Measurements from ENCODE around the gene VWF.

VWF gene

GRCh38 chr12:6066651-6067050 is 57.8 kb downstream of the VWF start:
- TF ChIP-seq, protein P1, sequence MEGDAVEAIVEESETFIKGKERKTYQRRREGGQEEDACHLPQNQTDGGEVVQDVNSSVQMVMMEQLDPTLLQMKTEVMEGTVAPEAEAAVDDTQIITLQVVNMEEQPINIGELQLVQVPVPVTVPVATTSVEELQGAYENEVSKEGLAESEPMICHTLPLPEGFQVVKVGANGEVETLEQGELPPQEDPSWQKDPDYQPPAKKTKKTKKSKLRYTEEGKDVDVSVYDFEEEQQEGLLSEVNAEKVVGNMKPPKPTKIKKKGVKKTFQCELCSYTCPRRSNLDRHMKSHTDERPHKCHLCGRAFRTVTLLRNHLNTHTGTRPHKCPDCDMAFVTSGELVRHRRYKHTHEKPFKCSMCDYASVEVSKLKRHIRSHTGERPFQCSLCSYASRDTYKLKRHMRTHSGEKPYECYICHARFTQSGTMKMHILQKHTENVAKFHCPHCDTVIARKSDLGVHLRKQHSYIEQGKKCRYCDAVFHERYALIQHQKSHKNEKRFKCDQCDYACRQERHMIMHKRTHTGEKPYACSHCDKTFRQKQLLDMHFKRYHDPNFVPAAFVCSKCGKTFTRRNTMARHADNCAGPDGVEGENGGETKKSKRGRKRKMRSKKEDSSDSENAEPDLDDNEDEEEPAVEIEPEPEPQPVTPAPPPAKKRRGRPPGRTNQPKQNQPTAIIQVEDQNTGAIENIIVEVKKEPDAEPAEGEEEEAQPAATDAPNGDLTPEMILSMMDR (IDR thresholded peaks at IDR 0.05; ENCODE audit: low read depth, low read length, missing control alignments) = no peak
- no peak for DNase-seq (ENCODE audit: low read depth)
- H3K4me3 ChIP-seq (ENCODE audit: low read depth, low read length) = no peak overlapping the region

- no peak for DNase-seq (ENCODE audit: low read depth)
- no peak overlapping the region for H3K4me3 ChIP-seq (ENCODE audit: low read depth, low read length)
Measured at GRCh38 chr12:6065863-6066199, 58.6 kb downstream of the VWF start.

GRCh38 chr12:6065131-6065862 is 59.2 kb downstream of the VWF start:
- TF ChIP-seq, protein P1 (IDR thresholded peaks at IDR 0.05; ENCODE audit: low read depth, low read length, missing control alignments) = no peak
- no peak for DNase-seq (ENCODE audit: low read depth)
- H3K4me3 ChIP-seq (ENCODE audit: low read depth, low read length) = no peak overlapping the region

More at GRCh38 chr12:6065863-6066199, 58.6 kb downstream of the VWF start:
- TF ChIP-seq, protein P1 (IDR thresholded peaks at IDR 0.05; ENCODE audit: low read depth, low read length, missing control alignments) = no peak

GRCh38 chr12:6062757-6063735 is 61.4 kb downstream of the VWF start:
- no peak for DNase-seq (ENCODE audit: low read depth)
- TF ChIP-seq, protein P1 (IDR thresholded peaks at IDR 0.05; ENCODE audit: low read depth, low read length, missing control alignments) = peak; percentile 97
- H3K4me3 ChIP-seq (ENCODE audit: low read depth, low read length) = no peak overlapping the region

DNA sequence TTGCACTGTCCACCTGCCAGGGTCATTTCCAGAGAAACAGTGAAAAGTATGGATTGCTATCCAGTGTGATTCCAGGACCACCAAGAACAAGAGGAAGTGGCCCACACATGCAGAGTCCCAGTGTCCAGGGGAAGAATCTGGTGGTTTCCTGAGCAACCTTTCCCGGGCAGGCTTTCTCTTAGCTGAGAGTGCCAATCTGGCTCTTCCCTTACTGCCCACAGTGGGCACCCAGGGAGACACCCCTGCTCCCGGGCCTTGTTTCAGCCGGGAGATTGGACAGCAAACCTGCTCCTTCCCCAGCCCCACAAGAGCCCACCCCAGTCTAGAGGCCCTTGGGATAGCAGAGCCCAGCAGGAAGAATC is 62.1 kb downstream of the VWF start:
- no peak overlapping the region for H3K4me3 ChIP-seq (ENCODE audit: low read depth, low read length)
- DNase-seq (ENCODE audit: low read depth) = no peak
- TF ChIP-seq, protein P1 (IDR thresholded peaks at IDR 0.05; ENCODE audit: low read depth, low read length, missing control alignments) = no peak

GRCh38 chr12:6061660-6062059 is 62.8 kb downstream of the VWF start:
- DNase-seq (ENCODE audit: low read depth) = no peak
- H3K4me3 ChIP-seq (ENCODE audit: low read depth, low read length) = no peak overlapping the region
- TF ChIP-seq, protein P1 (IDR thresholded peaks at IDR 0.05; ENCODE audit: low read depth, low read length, missing control alignments) = no peak
